Mesenchymal stem cell (in vitro differentiated cells and primary cell): Measurements from ENCODE around the gene CHRNA7.

Experiments
- DNase-seq: peaks from one replicate; pipeline ENCODE4 v3.0.0-alpha.2; 2013
- H2AFZ ChIP-seq: one replicate; pipeline ENCODE4 v1.6.1; 2013; ENCODE audit warnings: low read depth, mild to moderate bottlenecking, control low read depth, inconsistent platforms, low read length, moderate library complexity
- H2AK5ac ChIP-seq: 2 replicates; pipeline ENCODE4 v1.6.1; 2013; ENCODE audit warnings: low read length, moderate library complexity, mild to moderate bottlenecking, inconsistent platforms; ENCODE audit not compliant: severe bottlenecking
- H2BK120ac ChIP-seq: one replicate; pipeline ENCODE4 v1.6.1; 2013; ENCODE audit warnings: low read depth, mild to moderate bottlenecking, inconsistent platforms, low read length, moderate library complexity
- H2BK12ac ChIP-seq, 2 experiments: one replicate each; pipeline ENCODE4 v1.6.1; 2013; ENCODE audit warnings: inconsistent platforms in 2 of 2, low read length in 2 of 2, mild to moderate bottlenecking in 2 of 2, moderate library complexity in 2 of 2, control low read depth in 1 of 2
- H2BK15ac ChIP-seq: one replicate; pipeline ENCODE4 v1.6.1; 2013; ENCODE audit warnings: mild to moderate bottlenecking, low read depth, inconsistent platforms; ENCODE audit not compliant: poor library complexity, severe bottlenecking
- H2BK5ac ChIP-seq: 2 replicates; pipeline ENCODE4 v1.6.1; 2013; ENCODE audit warnings: low read depth, mild to moderate bottlenecking, low read length, control low read depth, inconsistent platforms; ENCODE audit not compliant: poor library complexity, severe bottlenecking
- H3K14ac ChIP-seq, 2 experiments: one replicate each; pipeline ENCODE4 v1.6.1; 2013; ENCODE audit warnings: inconsistent platforms in 2 of 2, low read length in 2 of 2, control low read depth in 1 of 2, mild to moderate bottlenecking in 1 of 2, moderate library complexity in 1 of 2
- H3K18ac ChIP-seq, 2 experiments: one replicate each; pipeline ENCODE4 v1.6.1; 2013; ENCODE audit warnings: inconsistent platforms in 2 of 2, low read length in 2 of 2, control low read depth in 1 of 2, low read depth in 1 of 2, mild to moderate bottlenecking in 1 of 2
- H3K23ac ChIP-seq, 2 experiments: one replicate each; pipeline ENCODE4 v1.6.1; 2013; ENCODE audit warnings: inconsistent platforms in 2 of 2, low read length in 2 of 2, mild to moderate bottlenecking in 2 of 2, moderate library complexity in 2 of 2, control low read depth in 1 of 2
- H3K27ac ChIP-seq: 2 replicates; pipeline ENCODE4 v1.5.1; 2013; ENCODE audit warnings: mild to moderate bottlenecking, moderate library complexity, low read length, control low read depth, inconsistent platforms; ENCODE audit not compliant: poor library complexity, severe bottlenecking
- H3K27me3 ChIP-seq, 2 experiments: 2 replicates each; pipeline versions ENCODE4 v1.6.1 to v1.7.0; 2013; ENCODE audit warnings: low read length in 2 of 2, mild to moderate bottlenecking in 2 of 2, moderate library complexity in 2 of 2, control low read depth in 1 of 2, inconsistent platforms in 1 of 2; ENCODE audit not compliant: control insufficient read depth in 1 of 2, insufficient read depth in 1 of 2
- H3K36me3 ChIP-seq, 2 experiments: 2 replicates each; pipeline versions ENCODE4 v1.6.1 to v1.7.0; 2013; ENCODE audit warnings: low read length in 2 of 2, control low read depth in 1 of 2, inconsistent platforms in 1 of 2, low read depth in 1 of 2, mild to moderate bottlenecking in 1 of 2; ENCODE audit not compliant: insufficient read depth in 2 of 2, control insufficient read depth in 1 of 2
- H3K4ac ChIP-seq, 2 experiments: one replicate each; pipeline ENCODE4 v1.6.1; 2013; ENCODE audit warnings: inconsistent platforms in 2 of 2, low read length in 2 of 2, mild to moderate bottlenecking in 2 of 2, moderate library complexity in 2 of 2, control low read depth in 1 of 2, low read depth in 1 of 2
- H3K4me1 ChIP-seq: 2 replicates; pipeline ENCODE4 v1.6.1; 2013; ENCODE audit warnings: low read depth, low read length, control low read depth; ENCODE audit not compliant: control insufficient read depth, insufficient read depth
- H3K4me2 ChIP-seq: 2 replicates; pipeline ENCODE4 v1.6.1; 2013; ENCODE audit warnings: low read length, mild to moderate bottlenecking, inconsistent platforms; ENCODE audit not compliant: poor library complexity, severe bottlenecking
- H3K4me3 ChIP-seq, 2 experiments: 2 replicates each; pipeline versions ENCODE4 v1.5.1 to v1.7.0; 2013; ENCODE audit warnings: low read length in 2 of 2, mild to moderate bottlenecking in 2 of 2, control low read depth in 1 of 2, low read depth in 1 of 2; ENCODE audit not compliant: insufficient read depth in 1 of 2
- H3K79me1 ChIP-seq: replicated peaks from 2 replicates; pipeline ENCODE4 v1.6.1; 2013; ENCODE audit warnings: mild to moderate bottlenecking, control low read depth, low read length, inconsistent platforms; ENCODE audit not compliant: poor library complexity, severe bottlenecking
- H3K9ac ChIP-seq: 2 replicates; pipeline ENCODE4 v1.7.0; 2013; ENCODE audit warnings: mild to moderate bottlenecking, low read length, moderate library complexity
- H3K9me3 ChIP-seq: 2 replicates; pipeline ENCODE4 v1.7.0; 2013; ENCODE audit warnings: mild to moderate bottlenecking, low read length; ENCODE audit not compliant: control insufficient read depth
- H4K8ac ChIP-seq: one replicate; pipeline ENCODE4 v1.6.1; 2013; ENCODE audit warnings: inconsistent platforms, mild to moderate bottlenecking, low read length, moderate library complexity
- H4K91ac ChIP-seq: one replicate; pipeline ENCODE4 v1.6.1; 2013; ENCODE audit warnings: mild to moderate bottlenecking, low read length, inconsistent platforms
- WGBS: methylation state at CpG from one replicate; pipeline ENCODE4 v1.1.7; 2013; ENCODE audit warnings: mixed read lengths; 5-methylcytosine and 5-hydroxymethylcytosine counted together

CHRNA7 gene

GRCh38 chr15:32106401-32107381, 76.4 kb downstream of the CHRNA7 start:
- Histone ChIP-seq H3K4ac (no peak overlapping the region), H3K27ac (no peak overlapping the region), H3K9ac (no peak overlapping the region), H2AFZ (no peak overlapping the region), H2BK12ac (no peak overlapping the region), H2AK5ac (no peak overlapping the region), H3K4me1 (no peaks in the 10 kb centered on the region), H4K91ac (no peak overlapping the region), H2BK120ac (no peak overlapping the region), H3K9me3 (no peaks in the 10 kb centered on the region), H3K36me3 (no peaks in the 10 kb centered on the region), H3K79me1 (no peaks in the 10 kb centered on the region), H3K4me3 (no peak overlapping the region), H4K8ac (no peak overlapping the region), H3K23ac (no peak overlapping the region), H2BK5ac (no peak overlapping the region), H3K4me2 (no peak overlapping the region), H3K18ac (no peak overlapping the region), H3K27me3 (no peaks in the 10 kb centered on the region), H3K14ac (no peak overlapping the region), H2BK15ac (no peak overlapping the region)
- 74% methylated on average over 9 of the region's 10 CpGs for WGBS
- DNase-seq: no peak

- H2BK15ac ChIP-seq: no peak overlapping the region
- no peak overlapping the region for H3K23ac ChIP-seq
- H3K4me1 ChIP-seq: no peaks in the 10 kb centered on the region
- WGBS: 86% methylated on average over 13 of the region's 13 CpGs
- H3K4me2 ChIP-seq: no peak overlapping the region
- H3K4me3 ChIP-seq: no peak overlapping the region
- H3K18ac ChIP-seq: no peak overlapping the region
- H2BK5ac ChIP-seq: no peak overlapping the region
- H3K36me3 ChIP-seq: no peaks in the 10 kb centered on the region
- no peak overlapping the region for H4K8ac ChIP-seq
- H2AK5ac ChIP-seq: no peak overlapping the region
- DNase-seq: no peak
- H3K27ac ChIP-seq: no peak overlapping the region
- H3K9me3 ChIP-seq: no peaks in the 10 kb centered on the region
- H3K79me1 ChIP-seq: no peaks in the 10 kb centered on the region
- no peak overlapping the region for H3K4ac ChIP-seq
- no peak overlapping the region for H2BK12ac ChIP-seq
- no peak overlapping the region for H2BK120ac ChIP-seq
- H3K9ac ChIP-seq: no peak overlapping the region
- no peaks in the 10 kb centered on the region for H3K27me3 ChIP-seq
- no peak overlapping the region for H2AFZ ChIP-seq
- H4K91ac ChIP-seq: no peak overlapping the region
- H3K14ac ChIP-seq: no peak overlapping the region
Measured at GRCh38 chr15:32107477-32108080, 77.3 kb downstream of the CHRNA7 start.

- Histone ChIP-seq H3K9me3 (no peaks in the 10 kb centered on the region), H4K8ac (no peak overlapping the region), H3K4me3 (no peak overlapping the region), H2BK12ac (no peak overlapping the region), H3K36me3 (no peaks in the 10 kb centered on the region), H3K23ac (no peak overlapping the region), H3K9ac (no peak overlapping the region), H2BK120ac (no peak overlapping the region), H4K91ac (no peak overlapping the region), H3K18ac (no peak overlapping the region), H3K4me1 (no peaks in the 10 kb centered on the region), H2AFZ (no peak overlapping the region), H3K4ac (no peak overlapping the region), H2BK15ac (no peak overlapping the region), H3K27me3 (no peaks in the 10 kb centered on the region), H3K14ac (no peak overlapping the region), H3K4me2 (no peak overlapping the region), H2BK5ac (no peak overlapping the region), H3K79me1 (no peaks in the 10 kb centered on the region), H2AK5ac (no peak overlapping the region), H3K27ac (no peak overlapping the region)
- DNase-seq: no peak
- WGBS: 95% methylated on average over 5 of the region's 5 CpGs
Measured at GRCh38 chr15:32108661-32109060, 78.3 kb downstream of the CHRNA7 start.

- H3K27me3 ChIP-seq: no peaks in the 10 kb centered on the region
- H3K9ac ChIP-seq: no peak overlapping the region
- H3K4ac ChIP-seq: no peak overlapping the region
- H2BK120ac ChIP-seq: no peak overlapping the region
- no peak overlapping the region for H2BK15ac ChIP-seq
- no peak overlapping the region for H2AFZ ChIP-seq
- no peak for DNase-seq
- no peak overlapping the region for H3K14ac ChIP-seq
- no peak overlapping the region for H2BK5ac ChIP-seq
- no peak overlapping the region for H3K4me2 ChIP-seq
- H3K27ac ChIP-seq: no peak overlapping the region
- H3K4me1 ChIP-seq: no peaks in the 10 kb centered on the region
- no peak overlapping the region for H3K18ac ChIP-seq
- H3K9me3 ChIP-seq: no peaks in the 10 kb centered on the region
- no peak overlapping the region for H4K91ac ChIP-seq
- no peak overlapping the region for H4K8ac ChIP-seq
- no peak overlapping the region for H3K4me3 ChIP-seq
- no peak overlapping the region for H2AK5ac ChIP-seq
- 87% methylated on average over 8 of the region's 8 CpGs for WGBS
- no peaks in the 10 kb centered on the region for H3K79me1 ChIP-seq
- no peak overlapping the region for H3K23ac ChIP-seq
- H2BK12ac ChIP-seq: no peak overlapping the region
- H3K36me3 ChIP-seq: no peaks in the 10 kb centered on the region
Measured at GRCh38 chr15:32112101-32112500, 81.8 kb downstream of the CHRNA7 start.
